ENCODE measurements around the gene PTPRU.
A peak's percentile ranks its signal among the peaks of the same experiment; 100 is the strongest.

The PTPRU gene

GRCh38 chr1:29237129-29237821 lies 953 bp downstream of the PTPRU start:
- Histone ChIP-seq H3K4me3 (ENCODE audit: low read depth in 1 of 2, low read length in 1 of 2) (peak overlapping the region; percentile 52 to 61), H3K27ac (no peak overlapping the region), H3K4me1 (ENCODE audit: control insufficient read depth in 1 of 2, insufficient read depth in 1 of 2, low read depth in 1 of 2, low read length in 1 of 2) (peaks cover 23 to 29% of the 10 kb centered on the region in 2 experiments), H3K9me3 (no peaks in the 10 kb centered on the region), H3K27me3 (peaks cover 82% of the 10 kb centered on the region), H3K36me3 (no peaks in the 10 kb centered on the region)
- TF ChIP-seq, protein P1, sequence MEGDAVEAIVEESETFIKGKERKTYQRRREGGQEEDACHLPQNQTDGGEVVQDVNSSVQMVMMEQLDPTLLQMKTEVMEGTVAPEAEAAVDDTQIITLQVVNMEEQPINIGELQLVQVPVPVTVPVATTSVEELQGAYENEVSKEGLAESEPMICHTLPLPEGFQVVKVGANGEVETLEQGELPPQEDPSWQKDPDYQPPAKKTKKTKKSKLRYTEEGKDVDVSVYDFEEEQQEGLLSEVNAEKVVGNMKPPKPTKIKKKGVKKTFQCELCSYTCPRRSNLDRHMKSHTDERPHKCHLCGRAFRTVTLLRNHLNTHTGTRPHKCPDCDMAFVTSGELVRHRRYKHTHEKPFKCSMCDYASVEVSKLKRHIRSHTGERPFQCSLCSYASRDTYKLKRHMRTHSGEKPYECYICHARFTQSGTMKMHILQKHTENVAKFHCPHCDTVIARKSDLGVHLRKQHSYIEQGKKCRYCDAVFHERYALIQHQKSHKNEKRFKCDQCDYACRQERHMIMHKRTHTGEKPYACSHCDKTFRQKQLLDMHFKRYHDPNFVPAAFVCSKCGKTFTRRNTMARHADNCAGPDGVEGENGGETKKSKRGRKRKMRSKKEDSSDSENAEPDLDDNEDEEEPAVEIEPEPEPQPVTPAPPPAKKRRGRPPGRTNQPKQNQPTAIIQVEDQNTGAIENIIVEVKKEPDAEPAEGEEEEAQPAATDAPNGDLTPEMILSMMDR (IDR thresholded peaks at IDR 0.05) = no peak

DNA sequence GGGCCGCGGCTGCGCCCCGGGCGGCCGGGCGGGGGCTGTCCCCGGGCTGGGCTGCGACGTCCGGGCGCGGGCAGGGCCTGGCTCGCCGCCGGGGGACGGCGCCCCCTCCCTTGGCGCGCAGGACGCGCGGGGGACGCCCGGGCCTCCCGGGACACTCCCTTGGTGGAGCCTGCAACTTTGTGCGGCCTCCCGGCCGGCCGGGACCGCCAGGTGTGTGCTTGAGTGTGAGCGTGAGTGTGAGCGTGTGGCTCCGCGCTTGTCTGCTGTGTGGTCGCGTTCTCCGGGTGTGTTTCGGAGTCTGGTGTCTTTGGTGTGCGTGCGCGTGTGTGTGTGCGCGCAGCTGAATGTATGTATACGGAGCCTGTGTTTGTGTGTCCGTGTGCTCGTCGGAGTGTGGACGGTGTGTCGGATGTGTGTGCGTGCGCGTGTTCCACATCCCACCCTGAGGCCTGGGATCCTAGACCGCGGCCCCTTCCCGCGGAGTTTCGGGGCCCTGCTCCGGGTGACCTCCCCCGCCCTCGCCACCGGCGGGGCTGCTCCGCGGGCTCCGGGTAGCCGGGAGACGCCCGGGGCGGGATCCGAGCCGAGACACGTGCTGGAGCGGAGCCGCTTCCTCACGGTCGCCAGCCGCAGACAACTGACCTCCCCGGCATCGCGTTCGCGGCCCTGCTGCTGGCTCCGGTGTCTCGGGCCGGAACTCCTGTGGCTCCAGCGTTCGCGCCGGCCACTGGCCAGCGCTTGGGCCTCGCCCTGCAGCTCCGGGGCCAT lies 1.7 kb downstream of the PTPRU start:
- Histone ChIP-seq H3K27ac (no peak overlapping the region), H3K36me3 (no peaks in the 10 kb centered on the region), H3K27me3 (peaks cover 84% of the 10 kb centered on the region), H3K4me3 (ENCODE audit: low read depth in 1 of 2, low read length in 1 of 2) (peak overlapping the region in 1 of 2 experiments; percentile 41), H3K9me3 (no peaks in the 10 kb centered on the region), H3K4me1 (ENCODE audit: control insufficient read depth in 1 of 2, insufficient read depth in 1 of 2, low read depth in 1 of 2, low read length in 1 of 2) (peaks cover 17 to 24% of the 10 kb centered on the region in 2 experiments)
- TF ChIP-seq, protein P1 (IDR thresholded peaks at IDR 0.05) = no peak

GRCh38 chr1:29238620-29239002 lies 2.3 kb downstream of the PTPRU start:
- no peak overlapping the region for H3K27ac ChIP-seq

DNA sequence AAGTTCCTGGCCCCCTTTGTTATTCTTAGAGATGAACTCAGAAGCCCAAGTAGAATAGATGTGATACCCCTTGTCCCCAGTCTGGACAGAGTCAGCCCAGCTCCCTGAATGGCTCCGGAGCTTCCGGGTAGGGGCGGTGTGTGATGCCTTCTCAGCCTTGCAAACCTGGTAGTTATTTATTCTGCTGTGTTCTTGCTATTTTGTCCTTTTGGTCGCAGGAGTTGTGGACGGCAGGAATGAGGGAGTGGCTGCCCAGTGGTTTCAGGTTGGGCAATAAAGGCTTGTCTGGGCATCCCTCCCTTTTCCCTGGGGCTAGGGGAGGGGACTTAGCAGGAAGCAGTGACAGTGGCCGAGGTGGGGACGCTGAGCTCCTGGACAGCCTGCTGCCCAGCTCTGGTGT lies 2.8 kb downstream of the PTPRU start:
- Histone ChIP-seq H3K4me1 (ENCODE audit: control insufficient read depth in 1 of 2, insufficient read depth in 1 of 2, low read depth in 1 of 2, low read length in 1 of 2) (peaks cover 17 to 24% of the 10 kb centered on the region in 2 experiments), H3K4me3 (ENCODE audit: low read depth in 1 of 2, low read length in 1 of 2) (no peak overlapping the region), H3K27me3 (peaks cover 93% of the 10 kb centered on the region), H3K27ac (no peak overlapping the region), H3K36me3 (no peaks in the 10 kb centered on the region), H3K9me3 (no peaks in the 10 kb centered on the region)
- TF ChIP-seq, protein P1 (IDR thresholded peaks at IDR 0.05) = no peak

More at GRCh38 chr1:29238620-29239002, 2.3 kb downstream of the PTPRU start:
- H3K36me3 ChIP-seq = no peaks in the 10 kb centered on the region
- peaks cover 17 to 24% of the 10 kb centered on the region in 2 experiments for H3K4me1 ChIP-seq (ENCODE audit: control insufficient read depth in 1 of 2, insufficient read depth in 1 of 2, low read depth in 1 of 2, low read length in 1 of 2)
- H3K9me3 ChIP-seq = no peaks in the 10 kb centered on the region
- H3K27me3 ChIP-seq = peaks cover 89% of the 10 kb centered on the region
- H3K4me3 ChIP-seq (ENCODE audit: low read depth in 1 of 2, low read length in 1 of 2) = peak overlapping the region in 1 of 2 experiments; percentile 41
- TF ChIP-seq, protein P1 (IDR thresholded peaks at IDR 0.05) = no peak

DNA sequence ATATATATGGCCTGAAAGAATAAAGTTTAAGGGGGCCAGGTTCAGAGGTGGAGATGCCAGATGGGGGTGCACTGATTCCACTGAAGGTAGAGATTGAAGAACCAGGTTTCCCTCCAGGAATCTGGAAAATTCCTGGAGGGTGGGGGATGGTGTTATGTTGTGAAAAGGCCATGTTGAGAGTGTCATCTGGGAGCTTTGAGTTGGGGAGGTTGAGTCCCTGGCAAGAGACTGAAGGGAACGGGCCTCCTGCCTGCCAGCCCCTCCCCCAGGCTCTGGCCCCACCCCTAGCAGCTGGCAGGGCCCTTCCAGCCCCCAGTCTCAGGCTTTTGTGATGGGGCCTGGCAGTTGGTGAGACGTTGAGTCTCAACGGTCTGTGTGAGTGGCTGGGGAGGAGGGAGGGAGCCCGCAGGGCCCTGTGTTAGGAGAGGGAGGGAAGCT lies 4.1 kb downstream of the PTPRU start:
- no peaks in the 10 kb centered on the region for H3K36me3 ChIP-seq

More for the DNA sequence above, 4.1 kb downstream of the PTPRU start:
- Histone ChIP-seq H3K27ac (no peak overlapping the region), H3K4me1 (ENCODE audit: control insufficient read depth in 1 of 2, insufficient read depth in 1 of 2, low read depth in 1 of 2, low read length in 1 of 2) (peaks cover 17 to 24% of the 10 kb centered on the region in 2 experiments), H3K4me3 (ENCODE audit: low read depth in 1 of 2, low read length in 1 of 2) (no peak overlapping the region), H3K27me3 (peaks cover 90% of the 10 kb centered on the region), H3K9me3 (no peaks in the 10 kb centered on the region)
- TF ChIP-seq, protein P1 (IDR thresholded peaks at IDR 0.05) = no peak
